ENCODE data around the gene GAS7. TPM values are rescaled to one million over a fixed set of nuclear protein-coding genes. Genes with fewer than 3 reads are reported as not detected.

GAS7 gene
- total and polyA plus RNA-seq, 7 donors = 1.4 to 16.9 (median 7.0) TPM

DNA sequence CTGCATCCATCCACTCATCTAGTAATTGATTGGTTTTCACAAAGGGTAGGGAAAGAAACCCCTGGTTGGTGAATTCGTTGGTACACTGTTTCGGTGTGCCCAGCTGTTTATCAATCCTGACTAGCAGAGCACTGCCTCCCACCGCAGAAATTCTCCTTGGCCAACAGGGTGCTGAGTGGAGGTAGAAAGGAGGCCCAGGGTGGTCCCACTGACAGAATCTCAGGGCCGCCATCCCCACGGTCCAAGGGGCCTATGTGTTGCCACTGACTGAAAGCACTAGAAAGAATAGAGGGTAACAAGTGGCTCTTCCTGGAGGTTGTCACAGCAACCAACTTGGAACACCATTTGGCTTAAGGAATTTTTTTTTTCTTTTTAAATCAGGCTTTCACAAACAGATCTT is 284.9 kb downstream of the GAS7 start:
- WGBS, 3 donors = 82 to 93% (median 88%) methylated on average over 5 of the region's 5 CpGs
- intact Hi-C loops (cut with DNase I) = no loop called here
- DNase-seq (no peak), ATAC-seq (no peak)
- Histone ChIP-seq H3K27me3 (ENCODE audit: insufficient read depth in 3 of 3, low read length in 2 of 3) (peaks cover 0 to 11% (median 2%) of the 10 kb centered on the region in 3 donors), H3K27ac (no peak overlapping the region), H3K4me1 (no peaks in the 10 kb centered on the region), H3K4me3 (no peak overlapping the region), H3K9me3 (no peaks in the 10 kb centered on the region), H3K36me3 (ENCODE audit: insufficient read depth in 1 of 2, low read depth in 1 of 2) (no peaks in the 10 kb centered on the region)
- TF ChIP-seq, protein P1, sequence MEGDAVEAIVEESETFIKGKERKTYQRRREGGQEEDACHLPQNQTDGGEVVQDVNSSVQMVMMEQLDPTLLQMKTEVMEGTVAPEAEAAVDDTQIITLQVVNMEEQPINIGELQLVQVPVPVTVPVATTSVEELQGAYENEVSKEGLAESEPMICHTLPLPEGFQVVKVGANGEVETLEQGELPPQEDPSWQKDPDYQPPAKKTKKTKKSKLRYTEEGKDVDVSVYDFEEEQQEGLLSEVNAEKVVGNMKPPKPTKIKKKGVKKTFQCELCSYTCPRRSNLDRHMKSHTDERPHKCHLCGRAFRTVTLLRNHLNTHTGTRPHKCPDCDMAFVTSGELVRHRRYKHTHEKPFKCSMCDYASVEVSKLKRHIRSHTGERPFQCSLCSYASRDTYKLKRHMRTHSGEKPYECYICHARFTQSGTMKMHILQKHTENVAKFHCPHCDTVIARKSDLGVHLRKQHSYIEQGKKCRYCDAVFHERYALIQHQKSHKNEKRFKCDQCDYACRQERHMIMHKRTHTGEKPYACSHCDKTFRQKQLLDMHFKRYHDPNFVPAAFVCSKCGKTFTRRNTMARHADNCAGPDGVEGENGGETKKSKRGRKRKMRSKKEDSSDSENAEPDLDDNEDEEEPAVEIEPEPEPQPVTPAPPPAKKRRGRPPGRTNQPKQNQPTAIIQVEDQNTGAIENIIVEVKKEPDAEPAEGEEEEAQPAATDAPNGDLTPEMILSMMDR (IDR thresholded peaks at IDR 0.05) = no peak

DNA sequence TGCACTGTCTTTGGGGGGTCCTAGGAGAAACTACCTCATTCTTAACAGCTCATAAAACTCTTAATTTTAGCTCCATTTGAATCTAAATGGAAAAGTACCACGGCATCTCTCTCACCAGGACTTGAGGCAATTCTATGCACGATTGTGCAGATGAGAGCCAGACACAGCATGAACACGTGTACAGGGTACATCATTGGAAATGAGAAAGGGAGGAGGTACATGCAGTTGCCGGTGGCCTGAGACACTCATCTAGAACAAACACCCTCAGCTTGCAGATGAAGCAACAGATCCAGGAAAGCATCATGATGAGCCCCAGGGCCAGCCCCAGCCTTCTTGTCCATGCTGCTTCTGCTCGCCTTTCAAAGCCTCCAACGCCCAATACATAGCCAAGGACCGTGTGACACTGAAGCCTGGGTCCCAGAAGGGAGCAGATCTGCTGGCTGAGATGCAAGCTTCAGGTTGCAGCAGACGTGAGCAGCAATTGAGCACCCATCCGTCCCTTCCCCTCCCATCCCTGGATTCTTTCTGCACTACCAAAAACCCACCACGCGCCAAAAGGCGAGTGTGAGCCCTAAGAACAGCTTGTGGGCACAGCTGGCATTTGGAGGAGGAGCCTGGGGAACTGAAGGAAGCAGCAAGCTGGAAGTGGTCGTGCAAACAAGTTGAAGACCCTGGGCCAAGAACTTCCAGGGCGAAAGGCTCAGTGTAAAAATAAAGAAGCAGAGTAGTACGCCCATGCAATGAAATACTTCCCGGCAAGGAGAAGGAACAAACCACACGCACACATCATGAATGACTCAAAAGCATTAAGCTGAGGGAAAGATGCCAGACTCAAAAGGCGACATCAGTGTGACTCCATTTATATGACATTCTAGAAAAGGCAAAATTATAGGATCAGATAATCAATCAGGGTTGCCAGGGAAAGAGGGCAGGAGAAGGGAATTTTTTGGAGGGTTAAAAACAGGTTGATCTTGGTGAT is 286.0 kb downstream of the GAS7 start:
- Histone ChIP-seq H3K36me3 (ENCODE audit: insufficient read depth in 1 of 2, low read depth in 1 of 2) (no peaks in the 10 kb centered on the region), H3K4me1 (no peaks in the 10 kb centered on the region), H3K9me3 (no peaks in the 10 kb centered on the region), H3K27me3 (ENCODE audit: insufficient read depth in 3 of 3, low read length in 2 of 3) (peaks cover 0 to 15% (median 2%) of the 10 kb centered on the region in 3 donors), H3K4me3 (no peak overlapping the region), H3K27ac (no peak overlapping the region)
- WGBS, 3 donors = 43 to 63% (median 46%) methylated on average over 18 of the region's 18 CpGs
- intact Hi-C loops (cut with DNase I) = no loop called here
- TF ChIP-seq, protein P1 (IDR thresholded peaks at IDR 0.05) = no peak
- no peak for DNase-seq
- ATAC-seq = no peak

DNA sequence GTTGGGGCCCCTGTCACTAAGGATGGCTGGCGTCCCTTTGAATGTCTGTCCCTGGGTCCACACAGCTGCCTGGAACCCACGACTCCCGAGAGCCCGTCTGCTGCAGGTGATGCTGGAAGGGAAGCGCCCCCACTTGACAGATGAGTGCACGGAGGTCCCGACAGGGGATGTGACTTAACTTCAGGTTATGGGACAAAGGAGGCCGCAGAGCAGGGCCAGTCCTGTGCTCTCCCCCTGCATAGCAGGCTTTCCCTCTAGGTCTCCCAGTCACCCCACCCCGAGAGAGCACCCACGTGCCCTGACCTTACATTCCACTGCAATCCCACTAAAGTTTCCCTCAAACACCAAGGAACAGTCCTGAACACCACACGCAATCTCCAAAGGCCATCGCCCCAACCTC is 287.3 kb downstream of the GAS7 start:
- WGBS, 3 donors = 72 to 74% (median 73%) methylated on average over 12 of the region's 12 CpGs
- intact Hi-C loops (cut with DNase I) = no loop called here
- no peaks in the 10 kb centered on the region for H3K4me1 ChIP-seq

DNA sequence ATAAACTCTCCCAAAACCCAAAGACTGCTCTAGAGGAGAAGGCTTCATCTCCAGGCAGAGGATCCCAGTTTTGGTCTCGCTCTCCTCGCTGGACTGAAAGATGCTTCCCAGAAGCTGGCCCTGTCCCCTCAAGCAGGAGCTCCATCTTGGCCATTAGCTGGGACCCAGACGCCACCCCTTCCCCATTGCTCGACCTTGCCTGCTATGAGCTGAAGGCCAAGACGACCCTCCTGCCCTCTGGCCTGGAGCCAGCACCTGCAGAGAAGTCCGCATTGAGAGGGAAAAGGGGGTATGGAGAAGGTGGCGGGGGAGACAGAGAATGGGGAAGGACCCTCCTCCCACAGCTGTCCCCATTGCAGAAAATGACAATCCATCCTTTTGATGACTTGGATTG is 289.8 kb downstream of the GAS7 start:
- no peak overlapping the region for H3K27ac ChIP-seq
- TF ChIP-seq, protein P1 (IDR thresholded peaks at IDR 0.05) = no peak
- no peaks in the 10 kb centered on the region for H3K9me3 ChIP-seq
- no peaks in the 10 kb centered on the region for H3K36me3 ChIP-seq (ENCODE audit: insufficient read depth in 1 of 2, low read depth in 1 of 2)
- ATAC-seq = no peak
- no peak overlapping the region for H3K4me3 ChIP-seq
- intact Hi-C loops (cut with DNase I) = no loop called here
- 58% methylated on average over 7 of the region's 7 CpGs for whole genome bisulfite sequencing, 3 donors
- H3K27me3 ChIP-seq (ENCODE audit: insufficient read depth in 3 of 3, low read length in 2 of 3) = peaks cover 0 to 18% (median 2%) of the 10 kb centered on the region in 3 donors
- H3K4me1 ChIP-seq = no peaks in the 10 kb centered on the region
- no peak for DNase-seq

More for the DNA sequence above, 287.3 kb downstream of the GAS7 start:
- ATAC-seq (no peak), DNase-seq (no peak)
- peaks cover 0 to 18% (median 2%) of the 10 kb centered on the region in 3 donors for H3K27me3 ChIP-seq (ENCODE audit: insufficient read depth in 3 of 3, low read length in 2 of 3)
- H3K36me3 ChIP-seq (ENCODE audit: insufficient read depth in 1 of 2, low read depth in 1 of 2) = no peaks in the 10 kb centered on the region
- TF ChIP-seq, protein P1 (IDR thresholded peaks at IDR 0.05) = no peak
- H3K27ac ChIP-seq = no peak overlapping the region
- no peaks in the 10 kb centered on the region for H3K9me3 ChIP-seq
- no peak overlapping the region for H3K4me3 ChIP-seq

All from psoas muscle (tissue), 8 donors.